Lower leg skin (tissue), 4 donors: ENCODE data around the gene PSMC1. TPM values are rescaled to one million over a fixed set of nuclear protein-coding genes. Genes with fewer than 3 reads are reported as not detected.

Experiments used
- DNase-seq, 2 donors: peaks; one replicate each; pipeline ENCODE4 v3.0.0-alpha.2; 2019; ENCODE audit warnings: low spot score in 2 of 2
- H3K4me3 ChIP-seq: fragments of 200-600 bp; sonication (generic); 2 replicates; pipeline ENCODE4 v1.5.1; 2017; ENCODE audit warnings: mild to moderate bottlenecking, low read depth; ENCODE audit not compliant: poor library complexity, severe bottlenecking
- POLR2A ChIP-seq, 2 donors: fragments of 450-650 bp; IDR thresholded peaks; one replicate each; pipeline ENCODE4 v1.6.1; 2016 to 2017; ENCODE audit warnings: antibody characterized with exemption in 2 of 2, mild to moderate bottlenecking in 1 of 2, moderate library complexity in 1 of 2
- WGBS, 2 donors: methylation state at CpG; one replicate each; pipeline ENCODE4 v1.1.5; 2018; 5-methylcytosine and 5-hydroxymethylcytosine counted together
- intact Hi-C: fragments of 100-400 bp; cut with DNase I; formaldehyde crosslinking; loops from one replicate; pipeline ENCODE4 v1.15.0; 2023; ENCODE audit warnings: low total_unique reads
- total RNA-seq, 4 donors: library from RNA; depleted of rRNA; stranded (reverse); fragments of >200 nt; gene quantifications; one replicate each; pipeline ENCODE4 v1.1.0, GENCODE V29; 2016
- TF ChIP-seq, protein P1 (sequence below), 3 donors: fragments of 450-650 bp; IDR thresholded peaks; one replicate each; pipeline ENCODE4 v1.5.1; 2016; ENCODE audit warnings: antibody characterized with exemption in 3 of 3, mild to moderate bottlenecking in 3 of 3, moderate library complexity in 2 of 3

PSMC1 gene
- total RNA-seq, 4 donors from 2014 or later = 72.2 to 159 (median 109) TPM

GRCh38 chr14:90301122-90301521, 44.8 kb downstream of the PSMC1 start:
- 78 to 81% methylated on average over 6 of the region's 6 CpGs for WGBS, 2 donors
- no peak overlapping the region for H3K4me3 ChIP-seq
- DNase-seq = no peak
- intact Hi-C loops = loop anchor here (10.0 kb wide), 1 partner anchor 394 kb away; no protein-coding TSS in a partner anchor
- TF ChIP-seq, protein P1, sequence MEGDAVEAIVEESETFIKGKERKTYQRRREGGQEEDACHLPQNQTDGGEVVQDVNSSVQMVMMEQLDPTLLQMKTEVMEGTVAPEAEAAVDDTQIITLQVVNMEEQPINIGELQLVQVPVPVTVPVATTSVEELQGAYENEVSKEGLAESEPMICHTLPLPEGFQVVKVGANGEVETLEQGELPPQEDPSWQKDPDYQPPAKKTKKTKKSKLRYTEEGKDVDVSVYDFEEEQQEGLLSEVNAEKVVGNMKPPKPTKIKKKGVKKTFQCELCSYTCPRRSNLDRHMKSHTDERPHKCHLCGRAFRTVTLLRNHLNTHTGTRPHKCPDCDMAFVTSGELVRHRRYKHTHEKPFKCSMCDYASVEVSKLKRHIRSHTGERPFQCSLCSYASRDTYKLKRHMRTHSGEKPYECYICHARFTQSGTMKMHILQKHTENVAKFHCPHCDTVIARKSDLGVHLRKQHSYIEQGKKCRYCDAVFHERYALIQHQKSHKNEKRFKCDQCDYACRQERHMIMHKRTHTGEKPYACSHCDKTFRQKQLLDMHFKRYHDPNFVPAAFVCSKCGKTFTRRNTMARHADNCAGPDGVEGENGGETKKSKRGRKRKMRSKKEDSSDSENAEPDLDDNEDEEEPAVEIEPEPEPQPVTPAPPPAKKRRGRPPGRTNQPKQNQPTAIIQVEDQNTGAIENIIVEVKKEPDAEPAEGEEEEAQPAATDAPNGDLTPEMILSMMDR (IDR thresholded peaks at IDR 0.05) = no peak
- no peak for TF ChIP-seq POLR2A (IDR thresholded peaks at IDR 0.05)

DNA sequence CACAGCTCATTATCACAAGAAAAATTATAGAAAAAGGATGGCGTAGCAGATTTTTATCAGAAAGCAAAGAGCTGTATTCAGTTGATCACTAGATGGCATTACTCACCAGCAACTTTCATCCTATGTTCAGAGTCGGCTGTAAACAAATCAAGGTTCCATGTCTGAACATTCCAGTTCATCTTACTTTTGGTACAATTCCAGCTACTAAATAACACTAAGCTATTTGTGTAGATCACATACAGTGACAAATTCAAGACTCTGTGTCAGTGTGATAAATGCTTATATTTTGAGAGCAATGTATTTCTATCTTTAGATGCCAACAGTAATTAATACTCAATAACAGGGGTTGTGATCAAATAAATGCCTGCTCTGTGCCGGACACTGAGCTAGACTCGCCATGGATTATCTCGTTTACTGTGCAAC, 45.3 kb downstream of the PSMC1 start:
- no peak for DNase-seq
- WGBS, 2 donors = 50 to 55% methylated on average over 5 of the region's 5 CpGs
- TF ChIP-seq POLR2A (IDR thresholded peaks at IDR 0.05) = no peak
- TF ChIP-seq, protein P1 (IDR thresholded peaks at IDR 0.05) = no peak
- no peak overlapping the region for H3K4me3 ChIP-seq
- intact Hi-C loops = loop anchor here (10.0 kb wide), 1 partner anchor 393 kb away; no protein-coding TSS in a partner anchor

GRCh38 chr14:90302529-90303303, 46.4 kb downstream of the PSMC1 start:
- intact Hi-C loops = loop anchor here (10.0 kb wide), 1 partner anchor 392 kb away; no protein-coding TSS in a partner anchor
- DNase-seq = no peak
- no peak overlapping the region for H3K4me3 ChIP-seq
- TF ChIP-seq POLR2A (IDR thresholded peaks at IDR 0.05) = no peak
- TF ChIP-seq, protein P1 (IDR thresholded peaks at IDR 0.05) = no peak
- WGBS, 2 donors = 84 to 86% methylated on average over 10 of the region's 10 CpGs

DNA sequence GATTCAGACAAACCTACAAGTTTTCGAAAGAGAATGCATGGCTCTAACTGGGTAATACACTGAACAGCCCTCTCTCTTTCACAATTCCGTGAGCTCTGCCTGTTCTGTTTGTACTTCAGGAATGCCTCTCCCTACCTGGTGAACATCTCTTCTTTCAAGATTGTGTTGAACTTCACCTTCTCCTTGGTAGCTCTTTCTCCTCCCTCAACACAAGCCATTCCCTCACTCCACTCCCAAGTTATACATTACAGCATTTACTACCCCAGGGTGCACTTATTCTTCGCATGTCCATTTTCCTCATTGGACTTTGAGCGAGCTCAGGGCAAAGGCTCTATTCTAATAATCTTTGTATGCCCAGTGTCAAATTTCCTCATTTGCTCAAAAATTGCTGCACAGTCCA, 47.1 kb downstream of the PSMC1 start:
- no peak overlapping the region for H3K4me3 ChIP-seq
- DNase-seq = no peak
- WGBS, 2 donors = 93 to 95% methylated on average over 4 of the region's 4 CpGs
- no peak for TF ChIP-seq POLR2A (IDR thresholded peaks at IDR 0.05)
- TF ChIP-seq, protein P1 (IDR thresholded peaks at IDR 0.05) = no peak
- intact Hi-C loops = loop anchor here (10.0 kb wide), 1 partner anchor 391 kb away; no protein-coding TSS in a partner anchor

DNA sequence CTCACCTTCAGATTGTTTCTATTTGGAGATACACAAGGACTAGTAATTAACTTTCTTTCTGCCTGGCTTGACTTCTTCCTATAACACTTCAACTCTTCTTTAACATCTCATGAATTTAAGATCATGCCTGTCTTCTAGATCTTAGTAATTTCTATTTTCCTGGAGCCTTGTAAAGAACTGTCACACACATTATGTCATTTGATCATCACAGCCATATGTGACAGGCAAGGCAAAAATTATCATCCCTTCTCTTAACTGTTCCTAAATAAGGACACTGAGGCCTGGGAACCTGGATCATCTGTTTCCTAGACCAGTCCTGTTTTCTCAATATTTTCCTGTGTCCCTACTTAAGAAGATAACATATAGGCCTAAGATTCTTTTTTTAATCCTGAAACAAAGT, 48.1 kb downstream of the PSMC1 start:
- no peak overlapping the region for H3K4me3 ChIP-seq
- TF ChIP-seq, protein P1 (IDR thresholded peaks at IDR 0.05) = no peak
- TF ChIP-seq POLR2A (IDR thresholded peaks at IDR 0.05) = no peak
- intact Hi-C loops = loop anchor here (10.0 kb wide), 1 partner anchor 390 kb away; no protein-coding TSS in a partner anchor
- DNase-seq = no peak
